Eye (tissue), 1 donor: ENCODE data around the gene DPY19L1.
"Not testable (repeated sequence)": the region's sequence is repeated elsewhere in the genome, so short reads cannot be mapped to it uniquely, and the experiment has no call there.

Experiments used
- DNase-seq: peaks from one replicate; pipeline ENCODE4 v3.0.0-alpha.2; 2015

The DPY19L1 gene

GRCh38 chr7:34985155-34985554, 52.1 kb downstream of the DPY19L1 start:
- not testable (repeated sequence) for DNase-seq

- DNase-seq = not testable (repeated sequence)
Measured at GRCh38 chr7:34984140-34984539, 53.1 kb downstream of the DPY19L1 start.

GRCh38 chr7:34982371-34983019, 54.8 kb downstream of the DPY19L1 start:
- no peak for DNase-seq

- not testable (repeated sequence) for DNase-seq
Measured at GRCh38 chr7:34979124-34979523, 58.2 kb downstream of the DPY19L1 start.

- DNase-seq = no peak
Measured at GRCh38 chr7:34973400-34973760, 63.9 kb downstream of the DPY19L1 start.

GRCh38 chr7:34972739-34973399, 64.4 kb downstream of the DPY19L1 start:
- not testable (repeated sequence) for DNase-seq

GRCh38 chr7:34967818-34968217, 69.5 kb downstream of the DPY19L1 start:
- DNase-seq = not testable (repeated sequence)

GRCh38 chr7:34966504-34966903, 70.8 kb downstream of the DPY19L1 start:
- not testable (repeated sequence) for DNase-seq

- DNase-seq = no peak
Measured at GRCh38 chr7:34958021-34958420, 79.3 kb downstream of the DPY19L1 start.

GRCh38 chr7:34952822-34953221, 84.5 kb downstream of the DPY19L1 start:
- DNase-seq = no peak

- no peak for DNase-seq
Measured at GRCh38 chr7:34949361-34949760, 87.9 kb downstream of the DPY19L1 start.

GRCh38 chr7:34947427-34947826, 89.9 kb downstream of the DPY19L1 start:
- not testable (repeated sequence) for DNase-seq

GRCh38 chr7:34946486-34946885, 90.8 kb downstream of the DPY19L1 start:
- DNase-seq = no peak

- DNase-seq = not testable (repeated sequence)
Measured at GRCh38 chr7:34945894-34946477, 91.3 kb downstream of the DPY19L1 start.

- peak; percentile 8 for DNase-seq
Measured at GRCh38 chr7:34939175-34939574, 98.1 kb downstream of the DPY19L1 start.

- DNase-seq = not testable (repeated sequence)
Measured at GRCh38 chr7:34935735-34936165, 101.5 kb downstream of the DPY19L1 start.

GRCh38 chr7:34931739-34932138, 105.5 kb downstream of the DPY19L1 start:
- DNase-seq = no peak

GRCh38 chr7:34929783-34930182, 107.5 kb downstream of the DPY19L1 start:
- not testable (repeated sequence) for DNase-seq

GRCh38 chr7:34928560-34928959, 108.7 kb downstream of the DPY19L1 start:
- no peak for DNase-seq

- DNase-seq = peak; percentile 60
Measured at GRCh38 chr7:34928052-34928451, 109.2 kb downstream of the DPY19L1 start.

- not testable (repeated sequence) for DNase-seq
Measured at GRCh38 chr7:34920470-34920869, 116.8 kb downstream of the DPY19L1 start.

GRCh38 chr7:34919038-34919437, 118.2 kb downstream of the DPY19L1 start:
- DNase-seq = not testable (repeated sequence)

- DNase-seq = not testable (repeated sequence)
Measured at GRCh38 chr7:34918198-34918861, 119.0 kb downstream of the DPY19L1 start.
